ENCODE data around the gene CENPE.

CENPE gene

DNA sequence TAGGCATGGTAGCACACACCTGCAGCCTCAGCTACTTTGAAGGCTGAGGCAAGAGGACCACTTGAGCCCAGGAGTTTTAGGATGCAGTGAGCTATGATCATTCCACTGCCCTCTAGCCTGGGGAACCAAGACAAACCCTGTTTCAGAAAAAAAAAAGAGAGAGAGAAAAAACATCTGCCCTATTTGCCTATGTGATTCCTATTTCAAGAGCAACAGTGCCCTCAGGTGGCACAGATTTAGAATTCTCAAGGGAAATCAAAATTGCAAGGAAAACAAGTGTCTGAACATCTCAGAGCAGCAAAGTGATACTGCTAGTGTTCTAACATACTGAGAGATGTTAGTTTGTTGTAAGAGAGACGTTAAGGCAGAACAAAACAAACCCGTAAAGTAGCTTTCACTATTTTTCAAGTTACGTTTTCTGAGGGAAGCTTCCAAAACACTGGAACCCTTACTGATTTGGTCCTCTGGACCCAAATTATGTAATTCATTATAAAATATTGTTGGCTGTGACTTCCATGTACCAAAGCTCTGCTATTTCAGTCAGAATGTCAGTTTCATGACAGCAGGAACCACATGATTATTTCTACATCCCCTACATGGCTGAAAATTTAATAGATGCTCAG, 106.4 kb downstream of the CENPE start:
- peak; percentile 51 for DNase-seq
- Histone ChIP-seq H3K4me3 (ENCODE audit: low read depth, low read length) (no peak overlapping the region), H3K4me1 (no peaks in the 10 kb centered on the region), H3K9me3 (no peaks in the 10 kb centered on the region), H3K36me3 (peaks cover 3% of the 10 kb centered on the region; the same call in 1 of the 2 replicates), H3K27me3 (no peaks in the 10 kb centered on the region)
- TF ChIP-seq, protein P1, sequence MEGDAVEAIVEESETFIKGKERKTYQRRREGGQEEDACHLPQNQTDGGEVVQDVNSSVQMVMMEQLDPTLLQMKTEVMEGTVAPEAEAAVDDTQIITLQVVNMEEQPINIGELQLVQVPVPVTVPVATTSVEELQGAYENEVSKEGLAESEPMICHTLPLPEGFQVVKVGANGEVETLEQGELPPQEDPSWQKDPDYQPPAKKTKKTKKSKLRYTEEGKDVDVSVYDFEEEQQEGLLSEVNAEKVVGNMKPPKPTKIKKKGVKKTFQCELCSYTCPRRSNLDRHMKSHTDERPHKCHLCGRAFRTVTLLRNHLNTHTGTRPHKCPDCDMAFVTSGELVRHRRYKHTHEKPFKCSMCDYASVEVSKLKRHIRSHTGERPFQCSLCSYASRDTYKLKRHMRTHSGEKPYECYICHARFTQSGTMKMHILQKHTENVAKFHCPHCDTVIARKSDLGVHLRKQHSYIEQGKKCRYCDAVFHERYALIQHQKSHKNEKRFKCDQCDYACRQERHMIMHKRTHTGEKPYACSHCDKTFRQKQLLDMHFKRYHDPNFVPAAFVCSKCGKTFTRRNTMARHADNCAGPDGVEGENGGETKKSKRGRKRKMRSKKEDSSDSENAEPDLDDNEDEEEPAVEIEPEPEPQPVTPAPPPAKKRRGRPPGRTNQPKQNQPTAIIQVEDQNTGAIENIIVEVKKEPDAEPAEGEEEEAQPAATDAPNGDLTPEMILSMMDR (IDR thresholded peaks at IDR 0.05; ENCODE audit: low read depth, low read length) = peak; percentile 77

DNA sequence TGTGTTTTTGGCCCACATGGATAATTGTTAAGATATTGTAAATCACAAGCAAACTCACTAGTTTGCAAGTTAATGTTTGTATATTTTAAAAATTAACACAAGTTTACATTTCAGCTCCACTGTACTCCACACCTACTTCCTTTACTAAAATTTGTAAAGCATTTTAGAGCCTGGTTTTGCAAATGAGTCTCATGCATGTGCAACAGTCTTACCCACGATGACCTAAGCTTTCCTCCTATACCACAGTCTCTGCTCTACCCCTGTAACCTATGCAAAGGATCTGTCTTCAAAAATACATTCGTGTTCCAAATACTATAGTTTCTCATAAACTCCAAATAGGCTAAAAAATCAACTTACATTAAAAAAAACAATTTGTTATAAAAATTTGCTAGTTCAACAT, 108.7 kb downstream of the CENPE start:
- Histone ChIP-seq H3K4me3 (ENCODE audit: low read depth, low read length) (no peak overlapping the region), H3K9me3 (no peaks in the 10 kb centered on the region), H3K4me1 (no peaks in the 10 kb centered on the region), H3K27me3 (no peaks in the 10 kb centered on the region), H3K36me3 (peaks cover 3% of the 10 kb centered on the region; the same call in 1 of the 2 replicates)
- TF ChIP-seq, protein P1 (IDR thresholded peaks at IDR 0.05; ENCODE audit: low read depth, low read length) = no peak
- no peak for DNase-seq

DNA sequence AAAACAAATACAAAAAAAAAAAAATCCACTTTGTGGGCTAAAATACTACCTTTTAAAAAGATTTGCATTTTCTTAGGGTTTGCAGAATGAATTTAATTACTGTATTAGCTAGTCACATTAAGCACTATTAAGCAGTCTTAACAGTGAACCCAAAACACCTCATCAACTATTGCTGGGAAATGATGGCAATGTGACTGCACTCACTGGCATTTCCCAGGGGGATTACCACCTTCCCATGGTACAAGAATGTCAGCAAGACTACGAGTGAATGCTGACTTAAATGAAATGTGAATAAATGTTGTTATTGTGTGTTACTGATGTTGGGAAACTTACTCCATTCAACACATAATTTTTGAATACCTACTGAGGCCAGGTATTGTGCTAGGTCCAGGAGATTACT, 111.6 kb downstream of the CENPE start:
- H3K4me3 ChIP-seq (ENCODE audit: low read depth, low read length) = no peak overlapping the region
- no peaks in the 10 kb centered on the region for H3K4me1 ChIP-seq
- no peaks in the 10 kb centered on the region for H3K9me3 ChIP-seq
- no peaks in the 10 kb centered on the region for H3K27me3 ChIP-seq
- peaks cover 3% of the 10 kb centered on the region; the same call in 1 of the 2 replicates for H3K36me3 ChIP-seq
- DNase-seq = no peak
- TF ChIP-seq, protein P1 (IDR thresholded peaks at IDR 0.05; ENCODE audit: low read depth, low read length) = no peak

DNA sequence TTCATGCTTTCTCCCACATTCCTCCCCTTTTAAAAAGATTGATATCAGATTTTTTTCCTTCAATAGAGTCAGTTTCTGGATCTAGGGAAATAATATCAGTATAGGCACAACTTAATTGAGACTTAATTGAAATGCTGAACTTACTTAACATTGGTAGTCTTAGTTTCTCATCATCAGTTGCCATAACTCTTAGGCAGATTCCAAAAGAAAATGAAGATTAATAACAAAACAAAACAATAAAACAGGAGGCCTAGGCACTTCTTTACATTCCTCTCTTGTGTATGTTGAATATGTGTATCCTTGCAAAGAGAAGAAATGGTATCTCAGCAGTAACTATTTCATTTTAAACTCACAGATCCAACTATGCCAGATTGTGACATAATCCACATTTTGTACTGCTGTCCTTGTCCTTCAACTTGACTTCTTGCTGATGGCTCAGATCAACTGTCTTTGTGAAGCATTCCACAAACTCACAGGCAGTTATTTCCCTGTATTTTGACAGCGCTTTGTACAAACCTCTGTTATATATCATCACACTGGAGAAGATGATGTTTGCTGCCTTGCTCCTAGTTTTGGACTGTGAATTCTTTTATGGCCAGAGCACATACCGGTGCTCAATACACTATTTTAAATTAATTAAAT, 112.5 kb downstream of the CENPE start:
- H3K36me3 ChIP-seq = no peaks in the 10 kb centered on the region
- no peaks in the 10 kb centered on the region for H3K9me3 ChIP-seq
- TF ChIP-seq, protein P1 (IDR thresholded peaks at IDR 0.05; ENCODE audit: low read depth, low read length) = no peak
- no peak for DNase-seq
- H3K4me3 ChIP-seq (ENCODE audit: low read depth, low read length) = no peak overlapping the region
- H3K4me1 ChIP-seq = no peaks in the 10 kb centered on the region
- no peaks in the 10 kb centered on the region for H3K27me3 ChIP-seq

DNA sequence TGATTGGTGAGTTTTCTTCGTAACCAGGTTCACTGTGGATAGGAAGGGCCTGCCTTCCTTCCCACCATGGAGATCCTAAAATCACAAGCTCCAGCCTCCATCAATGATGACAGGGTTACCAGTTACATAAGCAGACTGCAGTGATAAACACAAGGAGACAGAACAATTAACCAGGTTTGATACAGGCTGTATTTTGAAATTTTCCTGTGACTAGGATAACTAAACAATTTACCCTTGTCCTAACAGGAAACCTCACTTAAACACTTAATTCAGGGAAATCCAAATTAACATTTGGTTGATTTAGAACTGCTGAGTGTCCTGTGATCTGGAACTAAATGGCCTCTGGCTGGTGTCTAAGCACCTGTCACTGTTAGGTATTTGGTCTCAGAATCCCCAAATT, 118.5 kb downstream of the CENPE start:
- no peaks in the 10 kb centered on the region; the same call in 1 of the 2 replicates for H3K36me3 ChIP-seq
- no peaks in the 10 kb centered on the region for H3K27me3 ChIP-seq
- DNase-seq = no peak
- TF ChIP-seq, protein P1 (IDR thresholded peaks at IDR 0.05; ENCODE audit: low read depth, low read length) = no peak
- no peaks in the 10 kb centered on the region for H3K4me1 ChIP-seq
- H3K9me3 ChIP-seq = no peaks in the 10 kb centered on the region
- H3K4me3 ChIP-seq (ENCODE audit: low read depth, low read length) = no peak overlapping the region

DNA sequence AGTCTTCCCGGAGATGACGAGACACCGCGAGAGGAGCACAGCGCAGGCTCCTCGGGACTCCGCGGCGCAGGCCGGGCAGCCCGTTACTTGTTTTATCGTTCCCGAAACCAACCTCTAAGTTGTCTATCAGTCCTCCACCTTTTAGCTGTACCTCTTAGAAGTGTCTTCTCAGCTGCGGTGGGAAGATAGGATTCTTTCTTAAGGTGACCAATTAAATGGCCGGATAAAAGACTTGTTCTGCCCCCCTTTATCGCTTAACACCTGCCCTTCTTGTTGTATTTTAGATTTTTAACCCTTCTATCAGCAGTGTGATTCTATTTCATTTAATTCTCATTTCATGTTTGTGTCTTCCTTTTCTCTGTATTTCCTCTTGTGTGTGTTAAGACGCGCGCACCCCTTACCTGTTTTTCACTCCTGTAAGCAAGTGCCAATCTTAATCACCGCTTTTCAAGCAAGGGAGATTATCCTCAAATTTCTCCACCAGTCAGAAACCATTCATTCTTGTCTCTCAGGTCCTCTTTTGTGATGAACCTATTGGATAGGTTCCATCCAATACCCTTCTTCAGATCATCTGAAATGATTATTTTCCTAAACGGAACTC, 121.3 kb downstream of the CENPE start, which contains the start of gene SLC9B2:
Gene SLC9B2 (minus strand): TSS at position 15 of the 601 bp plus-strand sequence. CDS start 9,211 bp downstream, outside the sequence.
- H3K9me3 ChIP-seq = no peaks in the 10 kb centered on the region

More for the DNA sequence above, 121.3 kb downstream of the CENPE start, which contains the start of gene SLC9B2:
- Histone ChIP-seq H3K4me3 (ENCODE audit: low read depth, low read length) (peak within 1 kb of the TSS; percentile 87), H3K27me3 (no peaks in the 10 kb centered on the region), H3K4me1 (no peaks in the 10 kb centered on the region; the same call in 1 of the 2 replicates), H3K36me3 (no peaks in the 10 kb centered on the region; the same call in 1 of the 2 replicates)
- no peak for DNase-seq
- TF ChIP-seq, protein P1 (IDR thresholded peaks at IDR 0.05; ENCODE audit: low read depth, low read length) = no peak

Data from BE2C (cell line).